Endometrial microvascular endothelial cells (primary cell): ENCODE measurements around the gene LSM8. TPM values are rescaled to one million over a fixed set of nuclear protein-coding genes. Genes with fewer than 3 reads are reported as not detected.
"Not testable (repeated sequence)": the region's sequence is repeated elsewhere in the genome, so short reads cannot be mapped to it uniquely, and the experiment has no call there.

Source experiments
- in situ Hi-C: cut with HindIII; loops from 2 replicates; pipeline ENCODE4 v1.10.0; 2017; ENCODE audit warnings: low sequenced_read_pairs, low pct_unique_long_range_greater_than_20kb; ENCODE audit errors: inconsistent ontology term
- total RNA-seq: library from RNA; depleted of rRNA; stranded (reverse); fragments of >200 nt; gene quantifications from one replicate; pipeline ENCODE4 v1.2.3, GENCODE V29; 2015; ENCODE audit errors: inconsistent ontology term

Gene LSM8
- total RNA-seq, 1 donor from 2014 or later = 230 TPM

- in situ Hi-C loops = no loop called here
Observed at GRCh38 chr7:118194571-118194970, 10.6 kb downstream of the LSM8 start.

DNA sequence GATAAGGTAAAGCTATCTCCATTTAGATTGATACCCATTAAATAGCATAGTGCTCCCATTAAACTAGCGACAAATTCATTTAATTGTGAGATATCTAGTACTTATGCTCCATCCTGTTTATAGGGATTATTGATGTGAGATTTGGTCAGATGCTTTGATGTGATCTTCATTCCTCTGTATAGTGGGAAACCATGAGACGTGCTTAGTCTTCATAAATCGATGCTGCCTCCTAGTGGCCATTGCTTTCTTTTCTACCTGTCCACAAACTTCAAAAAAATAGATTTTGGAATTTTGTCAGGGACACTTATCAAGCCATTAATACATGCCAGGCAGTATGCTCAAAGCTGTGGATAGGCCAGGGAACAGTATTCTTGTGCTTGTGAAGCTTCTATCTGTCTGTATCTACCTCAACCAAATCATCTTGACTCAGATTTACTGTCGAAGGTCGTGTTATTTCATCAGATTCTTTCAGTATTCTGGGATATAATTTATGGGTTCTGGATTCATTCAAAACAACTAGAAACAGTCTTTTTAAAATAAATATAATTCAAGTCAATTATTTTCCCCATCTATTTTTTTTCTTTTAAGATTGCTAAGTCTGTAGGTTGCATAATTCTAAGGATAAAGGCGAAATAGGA, 12.0 kb downstream of the LSM8 start:
- in situ Hi-C loops = no loop called here

DNA sequence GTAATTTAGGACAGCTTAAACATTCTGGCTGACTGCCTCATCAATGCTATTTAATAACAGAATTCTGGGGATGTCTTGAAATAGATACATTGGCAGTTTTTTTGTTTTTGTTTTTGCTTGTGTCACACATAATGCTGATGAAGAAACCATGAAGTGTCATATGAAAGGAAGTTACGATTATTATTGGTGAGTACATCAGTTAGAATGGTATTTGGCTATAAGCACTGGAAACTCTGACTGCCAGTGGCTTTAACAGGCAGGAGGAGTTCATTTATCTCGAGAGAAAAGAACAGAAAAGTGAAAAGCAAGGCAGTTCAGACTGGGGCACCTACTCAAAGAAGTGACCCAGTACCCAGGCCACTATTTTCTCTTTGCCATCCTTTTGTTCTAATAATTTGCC, 18.1 kb downstream of the LSM8 start:
- in situ Hi-C loops = no loop called here

- in situ Hi-C loops = no loop called here
Observed at GRCh38 chr7:118214051-118214832, 30.3 kb downstream of the LSM8 start.

DNA sequence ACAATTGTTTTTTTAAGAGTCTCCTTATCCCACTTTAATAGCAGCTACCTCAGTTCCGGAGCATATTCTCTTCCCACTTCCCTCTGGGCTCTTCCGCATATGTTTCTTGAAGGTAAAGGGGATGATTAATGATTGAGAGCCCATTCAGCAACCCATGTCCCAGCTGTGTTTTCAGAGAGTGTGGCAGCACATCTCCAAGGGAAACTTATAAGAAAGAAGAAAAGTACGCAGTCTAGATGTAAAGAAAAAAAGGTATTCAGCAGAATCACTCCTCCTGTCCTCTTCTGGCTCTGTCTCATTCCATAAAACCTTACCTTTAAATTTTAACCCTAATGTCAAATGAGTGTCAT, 30.8 kb downstream of the LSM8 start:
- in situ Hi-C loops = no loop called here

- in situ Hi-C loops = no loop called here
Observed at GRCh38 chr7:118217210-118217619, 33.3 kb downstream of the LSM8 start.

GRCh38 chr7:118218413-118219156, 34.6 kb downstream of the LSM8 start:
- in situ Hi-C loops = no loop called here

DNA sequence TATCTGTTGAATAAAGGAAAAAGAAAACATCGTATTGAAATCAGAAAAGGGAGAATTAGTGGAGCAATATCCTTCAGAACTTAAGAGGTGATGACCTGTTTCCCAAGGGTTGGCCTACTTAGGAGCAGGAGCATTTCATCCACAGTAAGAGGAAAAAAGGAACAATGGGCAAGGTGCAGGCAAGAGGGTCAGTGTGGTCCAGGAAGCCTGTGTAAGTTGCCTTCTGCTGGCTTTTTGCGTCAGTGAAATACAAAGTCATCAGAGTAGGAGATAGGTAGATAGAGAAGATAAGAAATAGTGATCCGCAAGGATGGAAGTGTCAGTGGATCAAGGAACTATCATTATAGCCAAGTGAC, 35.2 kb downstream of the LSM8 start:
- in situ Hi-C loops = no loop called here

DNA sequence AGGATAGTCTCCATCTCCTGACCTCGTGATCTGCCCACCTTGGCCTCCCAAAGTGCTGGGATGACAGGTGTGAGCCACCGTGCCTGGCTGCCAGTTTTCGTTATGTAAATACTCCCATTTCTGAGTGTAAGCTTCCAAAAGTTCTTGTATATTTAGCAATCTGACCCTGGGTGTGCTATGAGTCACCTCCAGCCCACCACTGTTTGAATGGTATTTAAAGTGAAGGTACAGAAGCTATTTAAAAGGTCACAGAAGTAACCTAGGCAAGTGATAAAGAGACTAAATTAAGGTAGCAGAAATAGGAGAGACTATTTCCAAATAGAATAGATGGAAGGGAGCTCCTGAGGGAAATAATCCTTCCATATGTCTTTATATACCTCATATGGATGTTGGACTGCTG, 36.6 kb downstream of the LSM8 start:
- in situ Hi-C loops = no loop called here

DNA sequence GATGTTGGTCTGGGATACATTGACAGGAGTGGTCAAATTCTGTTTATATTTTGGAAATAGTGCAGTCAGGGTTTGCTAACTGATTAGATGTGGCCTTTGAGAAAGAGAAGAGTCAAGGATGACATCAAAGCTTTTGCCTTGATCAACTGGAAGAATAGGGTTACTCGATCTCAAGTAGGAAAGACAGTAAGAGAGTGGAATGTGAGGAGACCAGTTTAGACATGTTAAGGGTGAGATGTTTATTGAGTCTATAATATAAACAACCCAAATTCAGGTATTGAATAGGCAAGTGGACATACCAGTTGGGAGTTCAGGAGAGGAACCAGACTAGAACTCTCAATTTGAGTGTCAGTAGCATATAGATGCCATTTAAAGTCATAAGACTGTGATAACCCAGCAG, 38.6 kb downstream of the LSM8 start:
- in situ Hi-C loops = no loop called here

DNA sequence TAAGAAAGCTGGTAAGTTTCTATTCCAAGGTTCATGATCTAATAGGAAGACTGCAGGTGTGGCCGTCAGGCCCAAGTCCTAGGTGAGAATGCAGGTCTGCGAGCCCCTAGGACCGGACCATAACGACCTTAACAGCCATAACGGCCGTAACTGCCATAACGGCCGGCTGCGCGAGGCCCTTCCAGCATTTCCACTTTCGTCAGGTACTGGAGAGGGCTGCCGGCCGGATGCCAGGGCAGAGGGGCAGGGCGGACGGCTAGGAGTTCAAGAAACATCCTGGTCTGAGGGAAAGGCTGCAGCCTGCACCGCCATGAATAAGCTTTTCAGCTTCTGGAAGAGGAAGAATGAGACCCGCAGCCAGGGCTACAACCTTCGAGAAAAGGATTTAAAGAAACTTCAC, 40.6 kb downstream of the LSM8 start, which contains the start of gene ANKRD7:
ANKRD7 (plus strand) TSS at position 184 of the 400 bp plus-strand sequence; CDS start at position 311, 127 bp downstream.
- in situ Hi-C loops = no loop called here

GRCh38 chr7:118232837-118233236, 48.9 kb downstream of the LSM8 start:
- in situ Hi-C loops = no loop called here

DNA sequence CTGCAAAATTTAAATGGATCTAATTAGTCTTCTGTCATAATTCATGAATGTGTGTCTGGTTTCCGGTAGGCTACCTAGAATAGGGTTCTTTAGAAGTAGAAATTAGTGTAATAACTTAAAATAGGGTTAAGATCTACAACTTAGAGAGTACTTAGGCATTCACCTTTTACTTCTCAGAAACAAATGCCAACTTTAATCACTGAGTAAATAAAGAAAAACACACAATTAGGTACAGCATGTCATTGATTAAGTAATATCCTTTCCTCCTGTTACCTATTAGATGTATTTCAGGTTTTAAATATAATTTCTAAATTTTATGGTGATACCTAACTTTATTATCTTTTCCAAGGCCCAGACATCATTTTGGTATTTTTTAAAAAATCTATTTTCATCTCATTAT, 49.8 kb downstream of the LSM8 start:
- in situ Hi-C loops = no loop called here

DNA sequence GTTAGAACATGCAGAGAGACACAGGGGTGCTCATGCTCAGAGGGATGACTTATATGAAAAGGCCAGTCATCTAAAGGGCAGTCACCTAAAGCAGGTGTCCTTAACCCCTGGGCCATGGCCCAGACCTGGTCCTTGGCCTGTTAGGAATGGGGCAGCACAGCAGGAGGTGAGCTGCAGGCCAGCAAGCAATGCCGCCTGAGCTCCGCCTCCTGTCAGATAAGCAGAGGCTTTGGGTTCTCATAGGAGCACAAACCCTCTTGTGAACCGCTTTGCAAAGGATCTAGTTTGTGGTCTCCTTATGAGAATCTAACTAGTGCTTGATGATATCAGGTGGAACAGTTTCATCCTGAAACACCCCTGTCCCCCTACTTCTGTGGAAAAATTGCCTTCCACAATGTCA, 55.0 kb downstream of the LSM8 start:
- in situ Hi-C loops = no loop called here

DNA sequence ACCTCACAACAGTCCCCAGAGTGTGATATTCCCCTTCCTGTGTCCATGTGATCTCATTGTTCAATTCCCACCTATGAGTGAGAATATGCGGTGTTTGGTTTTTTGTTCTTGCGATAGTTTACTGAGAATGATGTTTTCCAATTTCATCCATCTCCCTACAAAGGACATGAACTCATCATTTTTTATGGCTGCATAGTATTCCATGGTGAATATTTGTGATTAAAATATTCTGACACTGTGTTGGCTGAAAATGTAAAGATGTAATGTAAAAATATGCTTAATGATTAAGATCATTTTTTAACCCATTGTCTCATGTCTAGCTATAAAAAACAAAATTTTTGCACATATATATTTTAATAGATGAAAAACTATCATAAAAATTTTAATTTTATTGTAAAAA, 56.4 kb downstream of the LSM8 start:
- in situ Hi-C loops = not testable (repeated sequence)

Other genes with a start within 250 kb of the LSM8 start
- not detected for gene ANKRD7, start 40.5 kb downstream of the LSM8 start, total RNA-seq